Measurements from ENCODE around the gene GNL1. TPM values are rescaled to one million over a fixed set of nuclear protein-coding genes. Genes with fewer than 3 reads are reported as not detected.
A peak's percentile ranks its signal among the peaks of the same experiment; 100 is the strongest.

The GNL1 gene
- total and polyA plus RNA-seq, 9 of the 15 experiments (the other 6 are each of a cell fraction or from before 2014, with no cell fraction given): 0.73 to 112 (median 58.0) TPM

GRCh38 chr6:30564114-30564513 lies 7.8 kb upstream of the GNL1 start:
- Histone ChIP-seq H3K36me3 (ENCODE audit: control insufficient read depth, insufficient read depth, low read length) (peaks cover 49% of the 10 kb centered on the region), H3K9me1 (ENCODE audit: control insufficient read depth, insufficient read depth, low read length) (no peaks in the 10 kb centered on the region), H3K79me2 (ENCODE audit: control insufficient read depth, insufficient read depth, low read length) (peaks cover 18% of the 10 kb centered on the region), H3K9me3 (replicated peaks; ENCODE audit: control insufficient read depth, insufficient read depth, low read depth, low read length) (no peaks in the 10 kb centered on the region), H3K27ac (ENCODE audit: extremely low read depth, low read depth, low read length) (no peak overlapping the region), H3K4me1 (replicated peaks in 1 of 2; ENCODE audit: control insufficient read depth in 2 of 2, insufficient read depth in 2 of 2, low read length in 2 of 2) (peaks cover 4 to 8% of the 10 kb centered on the region in 2 experiments; a peak in 3 of 5 replicates), H3K27me3 (ENCODE audit: control insufficient read depth in 2 of 2, insufficient read depth in 2 of 2, low read length in 2 of 2) (no peaks in the 10 kb centered on the region), H4K20me1 (replicated peaks; ENCODE audit: control insufficient read depth, insufficient read depth, low read length) (no peaks in the 10 kb centered on the region), H3K4me2 (ENCODE audit: insufficient read depth, low read length) (no peak overlapping the region), H3K9ac (ENCODE audit: insufficient read depth in 1 of 2, low read depth in 2 of 2, low read length in 2 of 2) (no peak overlapping the region), H2AFZ (ENCODE audit: low read depth, low read length) (no peak overlapping the region), H3K4me3 (no peak overlapping the region)
- TF ChIP-seq THRB (CRISPR knock-in tag; conservative IDR thresholded peaks at IDR 0.05) (0 out of 2 replicates have a peak, but pooled peaks have one; percentile 64), BRCA1 (IDR thresholded peaks at IDR 0.05) (no peak), BRCA1 (CRISPR knock-in tag; IDR thresholded peaks at IDR 0.05) (no peak), U2AF2 (optimal IDR thresholded peaks at IDR 0.05; ENCODE audit: low read depth, low read length) (no peak), POLR2A (conservative IDR thresholded peaks at IDR 0.05) (peak; percentile 61), PML (IDR thresholded peaks at IDR 0.05; ENCODE audit: low read length) (no peak), POLR2G (IDR thresholded peaks at IDR 0.05; ENCODE audit: low read depth, low read length) (0 out of 2 replicates have a peak, but pooled peaks have one; percentile 4), TGIF2 (CRISPR knock-in tag; IDR thresholded peaks at IDR 0.05) (no peak), NR2C1 (IDR thresholded peaks at IDR 0.05) (no peak), NR2C1 (tag; IDR thresholded peaks at IDR 0.05) (no peak), POLR2B (IDR thresholded peaks at IDR 0.05; ENCODE audit: low read depth, partially characterized antibody) (peak; percentile 24), DIDO1 (tag; IDR thresholded peaks at IDR 0.05; ENCODE audit: low read depth) (no peak), CBX2 (IDR thresholded peaks at IDR 0.05; ENCODE audit: insufficient read depth, low read length, poor library complexity, severe bottlenecking) (no peak), SMC3 (conservative IDR thresholded peaks at IDR 0.05; ENCODE audit: insufficient read depth, low read depth, low read length) (no peak), NR0B1 (IDR thresholded peaks at IDR 0.05; ENCODE audit: partially characterized antibody) (no peak), MTA1 (IDR thresholded peaks at IDR 0.05; ENCODE audit: borderline replicate concordance) (no peak), STAT5A (IDR thresholded peaks at IDR 0.05; ENCODE audit: borderline replicate concordance, low read length) (no peak), TEAD2 (tag; IDR thresholded peaks at IDR 0.05) (no peak), NEUROD1 (IDR thresholded peaks at IDR 0.05; ENCODE audit: borderline replicate concordance, low read depth, low read length, partially characterized antibody) (no peak), SUPT5H (IDR thresholded peaks at IDR 0.05) (peak; percentile 54), SRSF9 (IDR thresholded peaks at IDR 0.05; ENCODE audit: borderline replicate concordance, low read depth, low read length) (no peak), TRIM24 (IDR thresholded peaks at IDR 0.05) (no peak)
- POLR2A ChIA-PET: interaction anchor here (0.6 to 1.8 kb wide), 6 partner anchors 9 to 653 kb away, joined by 3 to 7 read pairs (median 4); no protein-coding TSS in a partner anchor
- in situ Hi-C loops (cut with MboI): no loop called here
- no peak for ATAC-seq
- intact Hi-C loops (cut with micrococcal nuclease): no loop called here
- CTCF ChIA-PET (ENCODE audit: low intra/inter-chr PET ratio): no interaction called here
- no TSS peak for BruUV-seq (replicated peaks)
- no peak for FAIRE-seq
- 100% methylated on average over 1 of the region's 1 CpG for WGBS (ENCODE audit: insufficient coverage, low coverage, missing lambda C conversion rate)
- no peak for DNase-seq (ENCODE audit: extremely low read depth in 1 of 4, low spot score in 3 of 4)

All from K562 (cell line).